HFF-Myc (cell line): ENCODE results near the gene SIGLEC5.
"Not testable (repeated sequence)": the region's sequence is repeated elsewhere in the genome, so short reads cannot be mapped to it uniquely, and the experiment has no call there.

Experiments used
- DNase-seq: peaks from one replicate; pipeline ENCODE4 v3.0.0-alpha.2; 2011; ENCODE audit warnings: low read depth; ENCODE audit errors: extremely low read depth
- H3K4me3 ChIP-seq: replicated peaks from 2 replicates; pipeline ENCODE4 v1.5.1; 2011; ENCODE audit warnings: low read depth, mild to moderate bottlenecking, control low read depth, low read length
- TF ChIP-seq, protein P1 (sequence below): IDR thresholded peaks from 2 replicates; pipeline ENCODE4 v1.5.1; 2012; ENCODE audit warnings: mild to moderate bottlenecking, low read depth, low read length, control low read depth; ENCODE audit errors: missing control alignments

The SIGLEC5 gene

DNA sequence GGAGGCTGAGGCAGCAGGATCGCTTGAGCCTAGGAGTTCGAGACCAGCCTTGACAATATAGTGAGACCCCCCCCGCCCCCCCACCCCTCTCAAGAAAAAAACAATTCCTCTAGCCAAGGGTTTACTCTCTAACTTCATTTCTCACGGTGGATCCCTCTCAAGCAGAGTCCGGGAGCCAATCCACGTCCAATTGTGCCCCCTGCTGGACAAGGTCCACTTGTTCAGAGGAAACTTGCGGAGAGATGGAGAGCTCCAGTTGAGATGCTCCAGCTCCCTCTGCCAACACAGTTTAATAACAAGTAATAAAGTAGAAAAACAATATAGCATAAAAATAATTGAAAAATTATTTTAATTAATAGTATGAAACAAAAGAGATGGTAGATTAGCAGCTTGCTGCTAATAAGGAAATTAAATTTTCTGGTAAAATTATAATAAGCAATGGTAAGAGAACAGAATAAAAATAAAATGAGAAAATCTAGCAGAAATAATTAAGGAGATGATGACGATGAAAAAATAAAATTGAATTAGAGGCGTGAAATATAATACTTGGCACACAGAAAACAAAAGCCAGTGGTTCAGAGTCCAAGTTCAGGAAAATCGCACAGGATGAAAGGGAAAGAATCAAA is 30.9 kb upstream of the SIGLEC5 start:
- TF ChIP-seq, protein P1, sequence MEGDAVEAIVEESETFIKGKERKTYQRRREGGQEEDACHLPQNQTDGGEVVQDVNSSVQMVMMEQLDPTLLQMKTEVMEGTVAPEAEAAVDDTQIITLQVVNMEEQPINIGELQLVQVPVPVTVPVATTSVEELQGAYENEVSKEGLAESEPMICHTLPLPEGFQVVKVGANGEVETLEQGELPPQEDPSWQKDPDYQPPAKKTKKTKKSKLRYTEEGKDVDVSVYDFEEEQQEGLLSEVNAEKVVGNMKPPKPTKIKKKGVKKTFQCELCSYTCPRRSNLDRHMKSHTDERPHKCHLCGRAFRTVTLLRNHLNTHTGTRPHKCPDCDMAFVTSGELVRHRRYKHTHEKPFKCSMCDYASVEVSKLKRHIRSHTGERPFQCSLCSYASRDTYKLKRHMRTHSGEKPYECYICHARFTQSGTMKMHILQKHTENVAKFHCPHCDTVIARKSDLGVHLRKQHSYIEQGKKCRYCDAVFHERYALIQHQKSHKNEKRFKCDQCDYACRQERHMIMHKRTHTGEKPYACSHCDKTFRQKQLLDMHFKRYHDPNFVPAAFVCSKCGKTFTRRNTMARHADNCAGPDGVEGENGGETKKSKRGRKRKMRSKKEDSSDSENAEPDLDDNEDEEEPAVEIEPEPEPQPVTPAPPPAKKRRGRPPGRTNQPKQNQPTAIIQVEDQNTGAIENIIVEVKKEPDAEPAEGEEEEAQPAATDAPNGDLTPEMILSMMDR, result peak; percentile 61
- no peak overlapping the region for H3K4me3 ChIP-seq
- peak; percentile 45 for DNase-seq

DNA sequence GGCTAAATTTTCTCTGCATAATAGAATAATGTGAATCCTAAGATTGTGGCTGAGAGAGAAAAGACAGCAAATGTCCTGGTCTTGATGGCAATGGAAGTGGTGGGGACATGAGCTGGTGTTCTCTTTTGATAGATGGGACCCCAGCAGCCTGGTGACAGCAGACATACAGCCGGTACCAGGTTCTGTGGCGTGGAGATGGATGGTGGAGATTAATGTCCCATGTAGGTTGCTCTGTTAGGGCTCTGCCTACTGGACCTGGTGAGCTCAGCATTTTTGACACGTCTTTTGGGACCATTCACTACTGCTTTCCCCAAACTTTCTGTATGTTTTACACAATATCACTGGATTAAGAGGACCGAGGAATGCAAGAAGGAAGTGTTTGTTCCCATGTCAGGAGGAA is 24.6 kb upstream of the SIGLEC5 start:
- no peak for DNase-seq
- H3K4me3 ChIP-seq, result no peak overlapping the region
- TF ChIP-seq, protein P1, result no peak

DNA sequence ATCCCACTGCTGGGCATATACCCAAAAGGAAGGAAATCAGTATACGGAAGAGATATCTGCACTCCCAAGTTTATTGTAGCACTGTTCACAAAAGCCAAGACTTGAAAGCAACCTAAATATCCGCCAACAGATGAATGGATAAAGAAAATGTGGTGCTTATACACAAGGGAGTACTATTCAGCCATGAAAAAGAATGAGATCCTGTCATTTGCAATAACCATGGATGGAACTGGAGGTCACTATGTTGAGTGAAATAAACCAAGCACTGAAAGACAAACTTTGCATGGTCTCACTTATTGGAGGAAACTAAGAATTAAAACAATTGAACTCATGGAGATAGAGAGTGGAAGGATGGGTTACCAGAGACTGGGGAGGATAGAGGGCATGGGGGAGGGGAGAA is 23.0 kb upstream of the SIGLEC5 start:
- TF ChIP-seq, protein P1, result no peak
- H3K4me3 ChIP-seq, result no peak overlapping the region
- no peak for DNase-seq

DNA sequence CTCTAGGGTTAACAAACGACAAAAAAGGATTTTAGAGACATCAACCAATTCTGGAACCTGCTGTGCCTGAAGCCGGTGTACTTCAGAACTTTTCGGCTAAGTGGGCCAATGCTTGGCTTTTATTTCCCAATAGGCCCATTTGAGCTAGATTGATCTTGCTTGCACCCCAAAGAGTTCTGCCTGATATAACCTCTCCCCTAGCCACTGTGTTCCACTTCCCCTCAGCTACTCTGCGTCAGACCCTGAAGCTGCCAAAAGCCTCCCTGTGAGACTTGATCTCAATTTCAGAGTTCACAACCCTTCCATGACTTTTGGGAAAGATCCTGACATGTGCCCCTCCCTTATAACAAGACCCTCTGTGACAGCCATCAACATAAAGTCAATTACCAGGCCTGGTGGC is 22.1 kb upstream of the SIGLEC5 start:
- H3K4me3 ChIP-seq, result no peak overlapping the region
- DNase-seq, result no peak
- TF ChIP-seq, protein P1, result no peak

DNA sequence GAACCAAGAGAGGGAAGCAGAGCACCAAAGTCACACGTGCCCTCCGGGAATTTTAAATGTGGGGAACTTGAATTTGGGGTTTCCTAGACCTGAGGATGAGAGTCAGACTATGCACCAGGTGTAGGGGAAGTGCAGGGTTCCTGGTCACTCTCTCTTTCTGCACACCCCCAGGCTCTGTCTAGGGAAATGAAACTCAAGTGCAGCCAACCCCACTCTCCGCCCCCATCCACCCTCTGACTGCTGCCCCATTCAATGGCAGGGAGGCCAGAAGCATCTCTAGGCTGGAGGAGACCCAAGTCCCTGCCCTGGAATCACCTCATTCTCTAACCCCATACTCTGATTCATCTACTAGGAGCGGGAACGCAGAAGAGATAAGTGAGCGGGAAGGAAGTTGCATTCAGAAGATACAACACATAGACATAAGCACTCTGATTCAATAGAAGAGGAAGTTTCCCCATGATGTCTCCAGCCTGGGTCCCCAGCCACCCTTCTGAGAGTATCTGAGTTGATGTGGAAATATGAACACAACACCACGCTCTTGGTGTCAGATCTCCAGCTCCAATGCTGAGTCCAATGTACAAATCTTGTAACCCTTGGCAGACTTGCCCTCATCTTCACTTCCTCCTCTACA is 21.1 kb upstream of the SIGLEC5 start:
- TF ChIP-seq, protein P1, result no peak
- no peak overlapping the region for H3K4me3 ChIP-seq
- no peak for DNase-seq

DNA sequence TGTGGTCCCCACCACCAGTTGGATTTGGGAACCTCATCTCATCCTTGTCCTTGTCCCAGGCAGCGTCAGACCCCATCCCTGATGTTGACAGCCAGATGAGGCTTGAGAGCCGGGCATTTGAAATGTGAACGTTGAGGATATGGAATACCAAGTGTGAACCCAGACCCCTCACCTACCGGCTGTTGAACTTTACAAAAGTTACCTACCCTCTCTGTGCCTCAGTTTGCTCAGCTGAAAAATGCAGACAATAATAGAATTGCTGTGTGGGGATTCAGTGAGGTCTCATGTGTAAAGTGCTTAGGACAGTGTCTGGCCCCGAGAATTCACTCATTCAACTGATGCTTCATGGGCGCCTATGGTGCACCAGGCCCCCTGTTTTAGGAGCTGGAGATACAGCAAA is 17.1 kb upstream of the SIGLEC5 start:
- no peak overlapping the region for H3K4me3 ChIP-seq
- DNase-seq, result no peak
- TF ChIP-seq, protein P1, result no peak

DNA sequence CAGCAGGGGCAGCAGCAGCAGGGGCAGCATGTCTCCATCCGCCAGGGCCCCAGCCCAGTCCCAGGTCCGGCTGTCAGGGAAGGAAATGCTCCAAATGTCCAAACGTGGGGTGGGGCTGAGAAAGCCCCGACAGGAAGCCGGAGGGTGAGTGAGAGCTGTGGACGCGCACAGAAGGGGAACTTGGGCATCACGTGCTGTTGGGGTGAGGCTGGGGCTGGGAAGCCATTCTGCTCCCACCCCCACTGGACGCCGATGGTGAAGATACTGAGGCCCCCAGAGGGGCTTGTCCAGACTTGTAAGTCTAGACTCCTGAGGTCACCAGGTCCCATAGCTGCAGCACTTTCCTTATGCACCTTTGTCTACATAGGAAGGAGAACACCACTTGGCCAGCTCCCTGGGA is 16.5 kb upstream of the SIGLEC5 start, which contains the start of gene SIGLEC14:
Gene SIGLEC14, minus strand, starts transcription at position 96 of the 400 bp plus-strand sequence. Its CDS starts 66 bp downstream, at position 30.
- H3K4me3 ChIP-seq, DNase-seq: not testable (repeated sequence)
